GM23338 (cell line): ENCODE data around the gene FTO.

ENCODE experiments used
- CREB1 ChIP-seq: fragments of 250-450 bp; sonication (Bioruptor Pico); IDR thresholded peaks from 2 replicates; pipeline ENCODE4 v1.5.0; 2020; ENCODE audit warnings: low read depth, mild to moderate bottlenecking, moderate library complexity
- EZH2 ChIP-seq: fragments of 200-600 bp; sonication (generic); IDR thresholded peaks from one replicate; pipeline ENCODE4 v1.8.0; 2017; ENCODE audit warnings: antibody characterized with exemption, mild to moderate bottlenecking, low read depth; ENCODE audit not compliant: unreplicated experiment
- EZH2phosphoT487 ChIP-seq: fragments of 200-600 bp; sonication (generic); IDR thresholded peaks from one replicate; pipeline ENCODE4 v1.8.1; 2018; ENCODE audit warnings: antibody characterized with exemption; ENCODE audit not compliant: unreplicated experiment
- JUNB ChIP-seq: IDR thresholded peaks from one replicate; pipeline ENCODE4 v1.6.1; 2016; ENCODE audit warnings: antibody characterized with exemption; ENCODE audit not compliant: unreplicated experiment
- POLR2AphosphoS5 ChIP-seq: IDR thresholded peaks from 2 replicates; pipeline ENCODE4 v1.6.1; 2016; ENCODE audit warnings: antibody characterized with exemption, low read depth
- REST ChIP-seq: IDR thresholded peaks from one replicate; pipeline ENCODE4 v1.6.1; 2018; ENCODE audit warnings: antibody characterized with exemption; ENCODE audit not compliant: unreplicated experiment
- ZNF114 ChIP-seq: fragments of 250-450 bp; sonication (Bioruptor Pico); IDR thresholded peaks from 2 replicates; pipeline ENCODE4 v1.5.0; 2020; ENCODE audit warnings: mild to moderate bottlenecking, moderate library complexity
- TF ChIP-seq, protein P1 (sequence below), 2 experiments: fragments of 200-600 bp in 1 of 2; sonication (generic) in 1 of 2; conservative IDR thresholded peaks; 2 replicates each; pipeline versions ENCODE4 v1.5.1 to v1.6.1; 2016 to 2017; ENCODE audit warnings: antibody characterized with exemption in 2 of 2, low read depth in 2 of 2, mild to moderate bottlenecking in 2 of 2, moderate library complexity in 1 of 2
- TF ChIP-seq, protein P2 (sequence below): IDR thresholded peaks from 2 replicates; pipeline ENCODE4 v1.6.1; 2016; ENCODE audit warnings: antibody characterized with exemption
- TF ChIP-seq, protein P3 (sequence below): fragments of 250-450 bp; sonication (Bioruptor Pico); IDR thresholded peaks from 2 replicates; pipeline ENCODE4 v1.5.0; 2020; ENCODE audit warnings: mild to moderate bottlenecking, moderate library complexity

DNA sequence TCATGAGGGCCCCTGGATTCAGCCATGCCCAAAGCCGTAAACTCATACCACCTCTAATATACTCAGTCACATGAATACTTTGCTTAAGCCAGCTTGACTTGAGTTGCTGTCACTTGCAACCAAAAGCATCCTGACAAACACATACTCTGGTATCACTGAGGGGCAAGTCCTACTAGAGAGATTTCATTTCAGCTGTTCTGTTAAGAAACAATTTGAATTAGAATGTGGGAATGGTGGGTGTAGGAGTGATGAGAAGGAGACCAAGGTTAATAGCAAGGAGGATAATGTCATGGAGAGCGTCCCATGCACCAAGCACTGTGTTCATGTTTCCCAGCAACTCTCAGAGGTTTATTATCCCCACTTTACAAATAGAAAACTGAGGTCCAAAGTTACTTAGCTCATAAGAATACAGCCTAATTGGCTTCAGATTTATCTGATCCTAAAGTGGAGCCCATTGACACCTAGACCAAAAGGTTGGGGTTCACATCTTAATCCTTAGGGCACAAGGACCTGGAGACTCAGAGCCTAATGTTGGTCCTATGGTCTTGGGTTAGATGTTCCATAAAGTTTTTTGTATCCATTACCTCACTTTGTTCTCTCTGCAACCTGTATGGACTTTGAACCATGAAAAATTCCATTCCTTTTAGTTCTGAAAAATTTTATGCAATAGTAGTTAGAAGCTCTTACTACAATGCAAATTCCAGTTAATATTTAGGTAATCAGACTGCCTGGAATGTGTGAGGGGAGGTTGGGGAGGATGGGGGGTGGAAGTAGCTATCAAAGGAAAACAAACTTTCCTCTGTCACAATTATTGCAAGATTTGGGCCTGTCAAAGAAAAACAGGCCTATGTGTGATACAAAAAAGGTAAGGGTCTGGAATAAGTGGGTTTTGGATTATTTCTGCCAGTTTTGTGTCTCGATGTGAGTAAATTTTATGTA, 476.7 kb downstream of the FTO start:
- TF ChIP-seq EZH2 = no peak
- TF ChIP-seq, protein P1, sequence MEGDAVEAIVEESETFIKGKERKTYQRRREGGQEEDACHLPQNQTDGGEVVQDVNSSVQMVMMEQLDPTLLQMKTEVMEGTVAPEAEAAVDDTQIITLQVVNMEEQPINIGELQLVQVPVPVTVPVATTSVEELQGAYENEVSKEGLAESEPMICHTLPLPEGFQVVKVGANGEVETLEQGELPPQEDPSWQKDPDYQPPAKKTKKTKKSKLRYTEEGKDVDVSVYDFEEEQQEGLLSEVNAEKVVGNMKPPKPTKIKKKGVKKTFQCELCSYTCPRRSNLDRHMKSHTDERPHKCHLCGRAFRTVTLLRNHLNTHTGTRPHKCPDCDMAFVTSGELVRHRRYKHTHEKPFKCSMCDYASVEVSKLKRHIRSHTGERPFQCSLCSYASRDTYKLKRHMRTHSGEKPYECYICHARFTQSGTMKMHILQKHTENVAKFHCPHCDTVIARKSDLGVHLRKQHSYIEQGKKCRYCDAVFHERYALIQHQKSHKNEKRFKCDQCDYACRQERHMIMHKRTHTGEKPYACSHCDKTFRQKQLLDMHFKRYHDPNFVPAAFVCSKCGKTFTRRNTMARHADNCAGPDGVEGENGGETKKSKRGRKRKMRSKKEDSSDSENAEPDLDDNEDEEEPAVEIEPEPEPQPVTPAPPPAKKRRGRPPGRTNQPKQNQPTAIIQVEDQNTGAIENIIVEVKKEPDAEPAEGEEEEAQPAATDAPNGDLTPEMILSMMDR (conservative IDR thresholded peaks at IDR 0.05; ENCODE audit: low read depth in 2 of 2) = no peak
- TF ChIP-seq POLR2AphosphoS5 = no peak
- no peak for TF ChIP-seq EZH2phosphoT487
- TF ChIP-seq, protein P2, sequence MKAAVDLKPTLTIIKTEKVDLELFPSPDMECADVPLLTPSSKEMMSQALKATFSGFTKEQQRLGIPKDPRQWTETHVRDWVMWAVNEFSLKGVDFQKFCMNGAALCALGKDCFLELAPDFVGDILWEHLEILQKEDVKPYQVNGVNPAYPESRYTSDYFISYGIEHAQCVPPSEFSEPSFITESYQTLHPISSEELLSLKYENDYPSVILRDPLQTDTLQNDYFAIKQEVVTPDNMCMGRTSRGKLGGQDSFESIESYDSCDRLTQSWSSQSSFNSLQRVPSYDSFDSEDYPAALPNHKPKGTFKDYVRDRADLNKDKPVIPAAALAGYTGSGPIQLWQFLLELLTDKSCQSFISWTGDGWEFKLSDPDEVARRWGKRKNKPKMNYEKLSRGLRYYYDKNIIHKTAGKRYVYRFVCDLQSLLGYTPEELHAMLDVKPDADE = no peak
- no peak for TF ChIP-seq REST
- TF ChIP-seq, protein P3, sequence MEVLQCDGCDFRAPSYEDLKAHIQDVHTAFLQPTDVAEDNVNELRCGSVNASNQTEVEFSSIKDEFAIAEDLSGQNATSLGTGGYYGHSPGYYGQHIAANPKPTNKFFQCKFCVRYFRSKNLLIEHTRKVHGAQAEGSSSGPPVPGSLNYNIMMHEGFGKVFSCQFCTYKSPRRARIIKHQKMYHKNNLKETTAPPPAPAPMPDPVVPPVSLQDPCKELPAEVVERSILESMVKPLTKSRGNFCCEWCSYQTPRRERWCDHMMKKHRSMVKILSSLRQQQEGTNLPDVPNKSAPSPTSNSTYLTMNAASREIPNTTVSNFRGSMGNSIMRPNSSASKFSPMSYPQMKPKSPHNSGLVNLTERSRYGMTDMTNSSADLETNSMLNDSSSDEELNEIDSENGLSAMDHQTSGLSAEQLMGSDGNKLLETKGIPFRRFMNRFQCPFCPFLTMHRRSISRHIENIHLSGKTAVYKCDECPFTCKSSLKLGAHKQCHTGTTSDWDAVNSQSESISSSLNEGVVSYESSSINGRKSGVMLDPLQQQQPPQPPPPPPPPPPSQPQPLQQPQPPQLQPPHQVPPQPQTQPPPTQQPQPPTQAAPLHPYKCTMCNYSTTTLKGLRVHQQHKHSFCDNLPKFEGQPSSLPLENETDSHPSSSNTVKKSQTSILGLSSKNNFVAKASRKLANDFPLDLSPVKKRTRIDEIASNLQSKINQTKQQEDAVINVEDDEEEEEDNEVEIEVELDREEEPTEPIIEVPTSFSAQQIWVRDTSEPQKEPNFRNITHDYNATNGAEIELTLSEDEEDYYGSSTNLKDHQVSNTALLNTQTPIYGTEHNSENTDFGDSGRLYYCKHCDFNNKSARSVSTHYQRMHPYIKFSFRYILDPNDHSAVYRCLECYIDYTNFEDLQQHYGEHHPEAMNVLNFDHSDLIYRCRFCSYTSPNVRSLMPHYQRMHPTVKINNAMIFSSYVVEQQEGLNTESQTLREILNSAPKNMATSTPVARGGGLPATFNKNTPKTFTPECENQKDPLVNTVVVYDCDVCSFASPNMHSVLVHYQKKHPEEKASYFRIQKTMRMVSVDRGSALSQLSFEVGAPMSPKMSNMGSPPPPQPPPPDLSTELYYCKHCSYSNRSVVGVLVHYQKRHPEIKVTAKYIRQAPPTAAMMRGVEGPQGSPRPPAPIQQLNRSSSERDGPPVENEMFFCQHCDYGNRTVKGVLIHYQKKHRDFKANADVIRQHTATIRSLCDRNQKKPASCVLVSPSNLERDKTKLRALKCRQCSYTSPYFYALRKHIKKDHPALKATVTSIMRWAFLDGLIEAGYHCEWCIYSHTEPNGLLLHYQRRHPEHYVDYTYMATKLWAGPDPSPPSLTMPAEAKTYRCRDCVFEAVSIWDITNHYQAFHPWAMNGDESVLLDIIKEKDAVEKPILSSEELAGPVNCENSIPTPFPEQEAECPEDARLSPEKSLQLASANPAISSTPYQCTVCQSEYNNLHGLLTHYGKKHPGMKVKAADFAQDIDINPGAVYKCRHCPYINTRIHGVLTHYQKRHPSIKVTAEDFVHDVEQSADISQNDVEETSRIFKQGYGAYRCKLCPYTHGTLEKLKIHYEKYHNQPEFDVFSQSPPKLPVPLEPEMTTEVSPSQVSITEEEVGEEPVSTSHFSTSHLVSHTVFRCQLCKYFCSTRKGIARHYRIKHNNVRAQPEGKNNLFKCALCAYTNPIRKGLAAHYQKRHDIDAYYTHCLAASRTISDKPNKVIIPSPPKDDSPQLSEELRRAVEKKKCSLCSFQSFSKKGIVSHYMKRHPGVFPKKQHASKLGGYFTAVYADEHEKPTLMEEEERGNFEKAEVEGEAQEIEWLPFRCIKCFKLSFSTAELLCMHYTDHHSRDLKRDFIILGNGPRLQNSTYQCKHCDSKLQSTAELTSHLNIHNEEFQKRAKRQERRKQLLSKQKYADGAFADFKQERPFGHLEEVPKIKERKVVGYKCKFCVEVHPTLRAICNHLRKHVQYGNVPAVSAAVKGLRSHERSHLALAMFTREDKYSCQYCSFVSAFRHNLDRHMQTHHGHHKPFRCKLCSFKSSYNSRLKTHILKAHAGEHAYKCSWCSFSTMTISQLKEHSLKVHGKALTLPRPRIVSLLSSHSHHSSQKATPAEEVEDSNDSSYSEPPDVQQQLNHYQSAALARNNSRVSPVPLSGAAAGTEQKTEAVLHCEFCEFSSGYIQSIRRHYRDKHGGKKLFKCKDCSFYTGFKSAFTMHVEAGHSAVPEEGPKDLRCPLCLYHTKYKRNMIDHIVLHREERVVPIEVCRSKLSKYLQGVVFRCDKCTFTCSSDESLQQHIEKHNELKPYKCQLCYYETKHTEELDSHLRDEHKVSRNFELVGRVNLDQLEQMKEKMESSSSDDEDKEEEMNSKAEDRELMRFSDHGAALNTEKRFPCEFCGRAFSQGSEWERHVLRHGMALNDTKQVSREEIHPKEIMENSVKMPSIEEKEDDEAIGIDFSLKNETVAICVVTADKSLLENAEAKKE (CRISPR knock-in tag) = no peak
- TF ChIP-seq ZNF114 (CRISPR knock-in tag) = no peak
- TF ChIP-seq CREB1 (CRISPR knock-in tag) = no peak
- no peak for TF ChIP-seq JUNB
